A375 (cell line): ENCODE data around the gene DNAJC6. TPM values are rescaled to one million over a fixed set of nuclear protein-coding genes. Genes with fewer than 3 reads are reported as not detected.

Experiments
- small RNA-seq: library from RNA; depleted of rRNA; stranded (forward); fragments of <200 nt; gene quantifications from one replicate; pipeline ENCODE3, GENCODE V24; 2014
- total RNA-seq: library from RNA; depleted of rRNA; stranded (reverse); fragments of >200 nt; shearing (Covaris generic); gene quantifications from 2 replicates; pipeline ENCODE4 v1.2.3, GENCODE V29; 2014; rRNA removed

DNAJC6 gene
- total RNA-seq, result 7.8 and 8.2 TPM in 2 replicates

DNA sequence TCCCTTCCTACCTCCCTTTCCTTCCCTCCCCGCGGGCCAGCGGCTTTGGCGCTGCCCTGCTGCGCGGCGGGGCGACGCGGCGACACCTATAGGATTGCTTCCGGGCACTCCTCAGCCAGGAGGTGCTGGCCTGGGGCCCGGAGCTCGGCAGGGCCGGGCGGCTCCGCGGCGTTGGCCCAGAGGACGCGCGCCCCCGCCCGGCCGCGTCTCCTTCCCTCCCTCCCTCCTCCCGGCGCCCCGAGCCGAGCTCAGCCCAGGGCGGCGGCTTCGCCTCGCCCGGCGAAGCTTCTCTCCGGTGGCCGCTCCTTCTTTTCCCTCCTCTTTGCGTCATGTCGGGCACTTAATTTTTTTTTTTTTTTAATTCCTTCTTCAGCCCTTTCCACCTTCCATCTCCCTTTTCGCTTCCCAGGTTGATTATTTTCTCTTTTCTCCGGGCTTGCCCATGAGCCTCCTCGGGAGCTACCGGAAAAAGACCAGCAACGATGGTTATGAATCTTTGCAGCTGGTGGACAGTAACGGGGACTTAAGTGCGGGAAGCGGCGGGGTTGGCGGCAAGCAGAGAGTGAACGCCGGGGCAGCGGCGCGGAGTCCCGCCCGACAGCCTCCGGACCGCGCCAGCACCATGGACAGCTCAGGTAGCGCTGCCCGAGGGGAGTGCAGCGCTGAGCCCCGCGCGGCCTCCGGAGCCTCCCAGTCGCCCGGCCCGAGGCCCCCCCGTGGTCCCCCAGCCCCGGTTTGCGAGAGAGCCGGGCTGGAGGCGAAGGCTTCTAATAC lies at the start of gene DNAJC6:
Gene DNAJC6 (plus strand): TSS at position 240 of the 774 bp plus-strand sequence. CDS start 203 bp downstream, at position 443.

DNA sequence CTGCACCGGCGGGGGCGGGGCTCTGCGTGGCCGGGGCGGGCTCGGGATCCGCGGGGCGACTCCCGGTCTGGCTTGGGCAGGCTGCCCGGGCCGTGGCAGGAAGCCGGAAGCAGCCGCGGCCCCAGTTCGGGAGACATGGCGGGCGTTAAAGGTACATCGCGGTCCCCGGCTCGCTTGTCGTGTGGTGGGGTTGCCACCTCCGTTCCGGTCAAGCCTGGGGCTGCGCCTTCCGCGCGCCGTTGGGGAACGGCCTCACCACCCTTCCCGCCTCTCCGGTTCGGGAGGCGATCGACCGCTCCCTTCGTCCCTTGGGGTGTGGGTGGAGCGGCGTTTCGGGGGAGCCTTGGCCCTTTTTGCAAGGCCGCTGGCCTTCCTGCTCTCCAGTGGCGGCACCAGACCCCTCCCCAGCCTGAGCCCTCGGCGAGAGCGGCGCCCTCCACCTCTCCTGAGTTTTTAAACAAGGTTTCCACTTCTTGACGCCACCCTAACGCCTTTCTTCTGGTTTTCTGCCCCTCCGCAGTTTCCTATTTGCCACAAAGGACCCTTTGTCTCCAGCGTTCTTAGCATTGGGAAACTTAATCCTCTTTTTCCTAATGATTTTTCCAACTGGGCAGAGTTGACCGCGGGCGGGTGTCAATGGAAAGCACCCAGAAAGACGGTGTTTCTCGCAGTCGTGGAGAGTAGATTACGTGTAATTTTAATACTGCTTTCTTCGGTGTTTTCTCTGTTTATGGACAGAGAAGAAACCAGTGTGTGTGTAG lies 111.4 kb downstream of the DNAJC6 start, which contains the start of the genes LEPR and LEPROT:
Gene LEPR (plus strand): TSS at position 79 of the 761 bp plus-strand sequence. CDS start 144,898 bp downstream, outside the sequence.
Gene LEPROT (plus strand): TSS at position 79 of the 761 bp plus-strand sequence. CDS start 57 bp downstream, at position 136.

Small RNA genes lying within 50 kb of the gene (small RNA-seq; reads per million reads assigned to genes)
- gene COX6CP13, result not detected
- gene RNU2-15P, result not detected

Other genes with a start within 250 kb of the DNAJC6 start
- 47.5 and 48.5 TPM in 2 replicates for gene AK4, start 161.3 kb upstream of the DNAJC6 start, total RNA-seq
- 2.3 and 3.0 TPM in 2 replicates for gene LEPR, start 111.1 kb downstream of the DNAJC6 start, total RNA-seq
- 24.2 and 33.9 TPM in 2 replicates for gene LEPROT, start 111.1 kb downstream of the DNAJC6 start, total RNA-seq